GM23338 (cell line): ENCODE data around the gene RAP1A. TPM values are rescaled to one million over a fixed set of nuclear protein-coding genes. Genes with fewer than 3 reads are reported as not detected.

Source experiments
- ATAC-seq: fragments of 200-7000 bp; cut with Tn5 transposase; 3 replicates; pipeline ENCODE4 v1.9.1; 2020
- DNase-seq: peaks from one replicate; pipeline ENCODE4 v3.0.0-alpha.2; 2015; ENCODE audit warnings: low spot score
- H2AFZ ChIP-seq: fragments of 200-600 bp; sonication (generic); 2 replicates; pipeline ENCODE4 v1.8.0; 2016; ENCODE audit warnings: antibody characterized with exemption, mild to moderate bottlenecking, moderate library complexity
- H3F3A ChIP-seq: fragments of 200-600 bp; sonication (generic); replicated peaks from 2 replicates; pipeline ENCODE4 v1.8.0; 2017; ENCODE audit warnings: antibody characterized with exemption, mixed run types, low read depth
- H3K27ac ChIP-seq: fragments of 200-600 bp; sonication (generic); 2 replicates; pipeline ENCODE4 v1.6.1; 2016; ENCODE audit warnings: low read depth
- H3K27me3 ChIP-seq: fragments of 200-600 bp; sonication (generic); 2 replicates; pipeline ENCODE4 v1.8.0; 2016; ENCODE audit warnings: mild to moderate bottlenecking, mixed run types, moderate library complexity; ENCODE audit not compliant: insufficient read depth
- H3K36me3 ChIP-seq: fragments of 200-600 bp; sonication (generic); 2 replicates; pipeline ENCODE4 v1.8.0; 2016; ENCODE audit warnings: mild to moderate bottlenecking; ENCODE audit not compliant: insufficient read depth
- H3K4me1 ChIP-seq: fragments of 200-600 bp; sonication (generic); 2 replicates; pipeline ENCODE4 v1.8.0; 2016; ENCODE audit warnings: mild to moderate bottlenecking, moderate library complexity; ENCODE audit not compliant: insufficient read depth
- H3K4me2 ChIP-seq: fragments of 200-600 bp; sonication (generic); 2 replicates; pipeline ENCODE4 v1.7.1; 2017; ENCODE audit warnings: mixed run types
- H3K4me3 ChIP-seq: fragments of 200-600 bp; sonication (generic); 2 replicates; pipeline ENCODE4 v1.6.1; 2016; ENCODE audit warnings: mixed run types
- H3K79me2 ChIP-seq: fragments of 200-600 bp; sonication (generic); replicated peaks from 2 replicates; pipeline ENCODE4 v1.8.0; 2017; ENCODE audit warnings: mild to moderate bottlenecking; ENCODE audit not compliant: insufficient read depth
- H3K9me2 ChIP-seq: fragments of 200-600 bp; sonication (generic); 2 replicates; pipeline ENCODE4 v1.8.0; 2017; ENCODE audit not compliant: insufficient read depth
- H4K20me1 ChIP-seq: fragments of 200-600 bp; sonication (generic); replicated peaks from 2 replicates; pipeline ENCODE4 v1.8.0; 2017; ENCODE audit warnings: mild to moderate bottlenecking; ENCODE audit not compliant: insufficient read depth
- H3K27ac Mint-ChIP-seq: 2 replicates; pipeline ENCODE4 v1.8.0; 2020; ENCODE audit warnings: inconsistent platforms, mild to moderate bottlenecking, moderate library complexity, mixed read lengths
- H3K27me3 Mint-ChIP-seq: 3 replicates; pipeline ENCODE4 v1.8.0; 2022; ENCODE audit warnings: low read depth, mild to moderate bottlenecking, moderate library complexity, mixed read lengths, inconsistent platforms; ENCODE audit not compliant: insufficient read depth, poor library complexity
- H3K36me3 Mint-ChIP-seq: 3 replicates; pipeline ENCODE4 v1.8.0; 2021; ENCODE audit warnings: low read depth, mild to moderate bottlenecking, inconsistent platforms, moderate library complexity, mixed read lengths
- H3K4me1 Mint-ChIP-seq: 3 replicates; pipeline ENCODE4 v1.8.0; 2020; ENCODE audit warnings: mild to moderate bottlenecking, inconsistent platforms, mixed read lengths
- H3K4me3 Mint-ChIP-seq: 3 replicates; pipeline ENCODE4 v1.8.0; 2021; ENCODE audit warnings: moderate library complexity, mild to moderate bottlenecking, inconsistent platforms, mixed read lengths
- H3K9me3 Mint-ChIP-seq: 3 replicates; pipeline ENCODE4 v1.8.0; 2020; ENCODE audit warnings: moderate library complexity, mild to moderate bottlenecking, inconsistent platforms, mixed read lengths
- CTCF ChIP-seq, 2 experiments: fragments of 200-600 bp in 1 of 2; sonication (generic) in 1 of 2; conservative IDR thresholded peaks; 2 replicates each; pipeline versions ENCODE4 v1.5.1 to v1.6.1; 2016 to 2017; ENCODE audit warnings: antibody characterized with exemption in 2 of 2, low read depth in 2 of 2, mild to moderate bottlenecking in 2 of 2, moderate library complexity in 1 of 2
- EZH2 ChIP-seq: fragments of 200-600 bp; sonication (generic); IDR thresholded peaks from one replicate; pipeline ENCODE4 v1.8.0; 2017; ENCODE audit warnings: antibody characterized with exemption, mild to moderate bottlenecking, low read depth; ENCODE audit not compliant: unreplicated experiment
- EZH2phosphoT487 ChIP-seq: fragments of 200-600 bp; sonication (generic); IDR thresholded peaks from one replicate; pipeline ENCODE4 v1.8.1; 2018; ENCODE audit warnings: antibody characterized with exemption; ENCODE audit not compliant: unreplicated experiment
- JUNB ChIP-seq: IDR thresholded peaks from one replicate; pipeline ENCODE4 v1.6.1; 2016; ENCODE audit warnings: antibody characterized with exemption; ENCODE audit not compliant: unreplicated experiment
- NANOG ChIP-seq: IDR thresholded peaks from 2 replicates; pipeline ENCODE4 v1.6.1; 2016; ENCODE audit warnings: antibody characterized with exemption, borderline replicate concordance
- POLR2AphosphoS5 ChIP-seq: IDR thresholded peaks from 2 replicates; pipeline ENCODE4 v1.6.1; 2016; ENCODE audit warnings: antibody characterized with exemption, low read depth
- REST ChIP-seq: IDR thresholded peaks from one replicate; pipeline ENCODE4 v1.6.1; 2018; ENCODE audit warnings: antibody characterized with exemption; ENCODE audit not compliant: unreplicated experiment
- STAT1 ChIP-seq: IDR thresholded peaks from one replicate; pipeline ENCODE4 v1.6.1; 2016; ENCODE audit warnings: antibody characterized with exemption; ENCODE audit not compliant: unreplicated experiment
- ZNF114 ChIP-seq: fragments of 250-450 bp; sonication (Bioruptor Pico); IDR thresholded peaks from 2 replicates; pipeline ENCODE4 v1.5.0; 2020; ENCODE audit warnings: mild to moderate bottlenecking, moderate library complexity
- ZNF331 ChIP-seq: fragments of 250-450 bp; sonication (Bioruptor Pico); IDR thresholded peaks from 2 replicates; pipeline ENCODE4 v1.5.0; 2020; ENCODE audit warnings: low read depth, mild to moderate bottlenecking, moderate library complexity
- ZNF462 ChIP-seq: fragments of 250-450 bp; sonication (Bioruptor Pico); IDR thresholded peaks from 2 replicates; pipeline ENCODE4 v1.5.0; 2020; ENCODE audit warnings: mild to moderate bottlenecking, moderate library complexity
- polyA plus RNA-seq: library from polyadenylated mRNA; unstranded; fragments of >200 nt; fragmentation: Nextera tagmentation; extraction: Ambion mirVana; gene quantifications from 2 replicates; pipeline ENCODE4 v1.2.1, GENCODE V29; 2016
- total RNA-seq: library from RNA; depleted of rRNA; stranded (reverse); fragments of >200 nt; shearing (Covaris generic); gene quantifications from 2 replicates; pipeline ENCODE4 v1.2.3, GENCODE V29; 2014
- TF ChIP-seq, protein P1 (sequence below): IDR thresholded peaks from 2 replicates; pipeline ENCODE4 v1.6.1; 2016; ENCODE audit warnings: antibody characterized with exemption

Gene RAP1A
- total and polyA plus RNA-seq, 2 experiments from 2014 or later: 16.2 to 23.0 TPM

GRCh38 chr1:111576547-111576946, 43.0 kb upstream of the RAP1A start:
- H3K36me3 ChIP-seq: no peaks in the 10 kb centered on the region
- no peak overlapping the region for H3K27ac ChIP-seq
- TF ChIP-seq REST (no peak), ZNF462 (CRISPR knock-in tag) (no peak), ZNF331 (CRISPR knock-in tag) (no peak), POLR2AphosphoS5 (no peak), CTCF (conservative IDR thresholded peaks at IDR 0.05; ENCODE audit: low read depth in 2 of 2) (no peak), NANOG (no peak), EZH2 (no peak), STAT1 (no peak), JUNB (no peak), EZH2phosphoT487 (no peak), ZNF114 (CRISPR knock-in tag) (no peak)
- TF ChIP-seq, protein P1, sequence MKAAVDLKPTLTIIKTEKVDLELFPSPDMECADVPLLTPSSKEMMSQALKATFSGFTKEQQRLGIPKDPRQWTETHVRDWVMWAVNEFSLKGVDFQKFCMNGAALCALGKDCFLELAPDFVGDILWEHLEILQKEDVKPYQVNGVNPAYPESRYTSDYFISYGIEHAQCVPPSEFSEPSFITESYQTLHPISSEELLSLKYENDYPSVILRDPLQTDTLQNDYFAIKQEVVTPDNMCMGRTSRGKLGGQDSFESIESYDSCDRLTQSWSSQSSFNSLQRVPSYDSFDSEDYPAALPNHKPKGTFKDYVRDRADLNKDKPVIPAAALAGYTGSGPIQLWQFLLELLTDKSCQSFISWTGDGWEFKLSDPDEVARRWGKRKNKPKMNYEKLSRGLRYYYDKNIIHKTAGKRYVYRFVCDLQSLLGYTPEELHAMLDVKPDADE: no peak
- H3K79me2 ChIP-seq: no peaks in the 10 kb centered on the region
- Mint-ChIP-seq H3K27me3 (no peaks in the 10 kb centered on the region), H3K4me1 (peaks cover 4% of the 10 kb centered on the region), H3K4me3 (no peak overlapping the region), H3K36me3 (no peaks in the 10 kb centered on the region), H3K9me3 (no peaks in the 10 kb centered on the region), H3K27ac (no peak overlapping the region)
- no peak for DNase-seq
- H3K4me1 ChIP-seq: peaks cover 8% of the 10 kb centered on the region
- H2AFZ ChIP-seq: peak overlapping the region; percentile 43; the same call in 1 of the 2 replicates
- no peak for ATAC-seq
- no peaks in the 10 kb centered on the region for H4K20me1 ChIP-seq
- H3K27me3 ChIP-seq: no peaks in the 10 kb centered on the region
- no peak overlapping the region for H3K4me2 ChIP-seq
- 0 out of 2 replicates have a peak, but pooled peaks cover 3% of the 10 kb centered on the region for H3K9me2 ChIP-seq
- H3K4me3 ChIP-seq: no peak overlapping the region
- H3F3A ChIP-seq: 0 out of 2 replicates have a peak, but pooled peaks cover 5% of the 10 kb centered on the region
